GM23338 (cell line): ENCODE data around the gene KCNB1. TPM values are rescaled to one million over a fixed set of nuclear protein-coding genes. Genes with fewer than 3 reads are reported as not detected.

Experiments used
- ATAC-seq: fragments of 200-7000 bp; cut with Tn5 transposase; 3 replicates; pipeline ENCODE4 v1.9.1; 2020
- DNase-seq: peaks from one replicate; pipeline ENCODE4 v3.0.0-alpha.2; 2015; ENCODE audit warnings: low spot score
- H2AFZ ChIP-seq: fragments of 200-600 bp; sonication (generic); 2 replicates; pipeline ENCODE4 v1.8.0; 2016; ENCODE audit warnings: antibody characterized with exemption, mild to moderate bottlenecking, moderate library complexity
- H3F3A ChIP-seq: fragments of 200-600 bp; sonication (generic); replicated peaks from 2 replicates; pipeline ENCODE4 v1.8.0; 2017; ENCODE audit warnings: antibody characterized with exemption, mixed run types, low read depth
- H3K27ac ChIP-seq: fragments of 200-600 bp; sonication (generic); 2 replicates; pipeline ENCODE4 v1.6.1; 2016; ENCODE audit warnings: low read depth
- H3K27me3 ChIP-seq: fragments of 200-600 bp; sonication (generic); 2 replicates; pipeline ENCODE4 v1.8.0; 2016; ENCODE audit warnings: mild to moderate bottlenecking, mixed run types, moderate library complexity; ENCODE audit not compliant: insufficient read depth
- H3K36me3 ChIP-seq: fragments of 200-600 bp; sonication (generic); 2 replicates; pipeline ENCODE4 v1.8.0; 2016; ENCODE audit warnings: mild to moderate bottlenecking; ENCODE audit not compliant: insufficient read depth
- H3K4me1 ChIP-seq: fragments of 200-600 bp; sonication (generic); 2 replicates; pipeline ENCODE4 v1.8.0; 2016; ENCODE audit warnings: mild to moderate bottlenecking, moderate library complexity; ENCODE audit not compliant: insufficient read depth
- H3K4me2 ChIP-seq: fragments of 200-600 bp; sonication (generic); 2 replicates; pipeline ENCODE4 v1.7.1; 2017; ENCODE audit warnings: mixed run types
- H3K4me3 ChIP-seq: fragments of 200-600 bp; sonication (generic); 2 replicates; pipeline ENCODE4 v1.6.1; 2016; ENCODE audit warnings: mixed run types
- H3K79me2 ChIP-seq: fragments of 200-600 bp; sonication (generic); replicated peaks from 2 replicates; pipeline ENCODE4 v1.8.0; 2017; ENCODE audit warnings: mild to moderate bottlenecking; ENCODE audit not compliant: insufficient read depth
- H3K9me2 ChIP-seq: fragments of 200-600 bp; sonication (generic); 2 replicates; pipeline ENCODE4 v1.8.0; 2017; ENCODE audit not compliant: insufficient read depth
- H4K20me1 ChIP-seq: fragments of 200-600 bp; sonication (generic); replicated peaks from 2 replicates; pipeline ENCODE4 v1.8.0; 2017; ENCODE audit warnings: mild to moderate bottlenecking; ENCODE audit not compliant: insufficient read depth
- H3K27ac Mint-ChIP-seq: 2 replicates; pipeline ENCODE4 v1.8.0; 2020; ENCODE audit warnings: inconsistent platforms, mild to moderate bottlenecking, moderate library complexity, mixed read lengths
- H3K27me3 Mint-ChIP-seq: 3 replicates; pipeline ENCODE4 v1.8.0; 2022; ENCODE audit warnings: low read depth, mild to moderate bottlenecking, moderate library complexity, mixed read lengths, inconsistent platforms; ENCODE audit not compliant: insufficient read depth, poor library complexity
- H3K36me3 Mint-ChIP-seq: 3 replicates; pipeline ENCODE4 v1.8.0; 2021; ENCODE audit warnings: low read depth, mild to moderate bottlenecking, inconsistent platforms, moderate library complexity, mixed read lengths
- H3K4me1 Mint-ChIP-seq: 3 replicates; pipeline ENCODE4 v1.8.0; 2020; ENCODE audit warnings: mild to moderate bottlenecking, inconsistent platforms, mixed read lengths
- H3K4me3 Mint-ChIP-seq: 3 replicates; pipeline ENCODE4 v1.8.0; 2021; ENCODE audit warnings: moderate library complexity, mild to moderate bottlenecking, inconsistent platforms, mixed read lengths
- H3K9me3 Mint-ChIP-seq: 3 replicates; pipeline ENCODE4 v1.8.0; 2020; ENCODE audit warnings: moderate library complexity, mild to moderate bottlenecking, inconsistent platforms, mixed read lengths
- CREB1 ChIP-seq: fragments of 250-450 bp; sonication (Bioruptor Pico); IDR thresholded peaks from 2 replicates; pipeline ENCODE4 v1.5.0; 2020; ENCODE audit warnings: low read depth, mild to moderate bottlenecking, moderate library complexity
- EZH2 ChIP-seq: fragments of 200-600 bp; sonication (generic); IDR thresholded peaks from one replicate; pipeline ENCODE4 v1.8.0; 2017; ENCODE audit warnings: antibody characterized with exemption, mild to moderate bottlenecking, low read depth; ENCODE audit not compliant: unreplicated experiment
- EZH2phosphoT487 ChIP-seq: fragments of 200-600 bp; sonication (generic); IDR thresholded peaks from one replicate; pipeline ENCODE4 v1.8.1; 2018; ENCODE audit warnings: antibody characterized with exemption; ENCODE audit not compliant: unreplicated experiment
- JUNB ChIP-seq: IDR thresholded peaks from one replicate; pipeline ENCODE4 v1.6.1; 2016; ENCODE audit warnings: antibody characterized with exemption; ENCODE audit not compliant: unreplicated experiment
- NANOG ChIP-seq: IDR thresholded peaks from 2 replicates; pipeline ENCODE4 v1.6.1; 2016; ENCODE audit warnings: antibody characterized with exemption, borderline replicate concordance
- POLR2AphosphoS5 ChIP-seq: IDR thresholded peaks from 2 replicates; pipeline ENCODE4 v1.6.1; 2016; ENCODE audit warnings: antibody characterized with exemption, low read depth
- STAT1 ChIP-seq: IDR thresholded peaks from one replicate; pipeline ENCODE4 v1.6.1; 2016; ENCODE audit warnings: antibody characterized with exemption; ENCODE audit not compliant: unreplicated experiment
- ZNF114 ChIP-seq: fragments of 250-450 bp; sonication (Bioruptor Pico); IDR thresholded peaks from 2 replicates; pipeline ENCODE4 v1.5.0; 2020; ENCODE audit warnings: mild to moderate bottlenecking, moderate library complexity
- ZNF331 ChIP-seq: fragments of 250-450 bp; sonication (Bioruptor Pico); IDR thresholded peaks from 2 replicates; pipeline ENCODE4 v1.5.0; 2020; ENCODE audit warnings: low read depth, mild to moderate bottlenecking, moderate library complexity
- polyA plus RNA-seq: library from polyadenylated mRNA; unstranded; fragments of >200 nt; fragmentation: Nextera tagmentation; extraction: Ambion mirVana; gene quantifications from 2 replicates; pipeline ENCODE4 v1.2.1, GENCODE V29; 2016
- total RNA-seq: library from RNA; depleted of rRNA; stranded (reverse); fragments of >200 nt; shearing (Covaris generic); gene quantifications from 2 replicates; pipeline ENCODE4 v1.2.3, GENCODE V29; 2014
- TF ChIP-seq, protein P1 (sequence below): IDR thresholded peaks from 2 replicates; pipeline ENCODE4 v1.6.1; 2016; ENCODE audit warnings: antibody characterized with exemption
- TF ChIP-seq, protein P2 (sequence below), 2 experiments: fragments of 200-600 bp in 1 of 2; sonication (generic) in 1 of 2; conservative IDR thresholded peaks; 2 replicates each; pipeline versions ENCODE4 v1.5.1 to v1.6.1; 2016 to 2017; ENCODE audit warnings: antibody characterized with exemption in 2 of 2, low read depth in 2 of 2, mild to moderate bottlenecking in 2 of 2, moderate library complexity in 1 of 2
- TF ChIP-seq, protein P3 (sequence below): IDR thresholded peaks from one replicate; pipeline ENCODE4 v1.6.1; 2018; ENCODE audit warnings: antibody characterized with exemption; ENCODE audit not compliant: unreplicated experiment
- TF ChIP-seq, protein P4 (sequence below): fragments of 250-450 bp; sonication (Bioruptor Pico); IDR thresholded peaks from 2 replicates; pipeline ENCODE4 v1.5.0; 2020; ENCODE audit warnings: mild to moderate bottlenecking, moderate library complexity

The KCNB1 gene
- total and polyA plus RNA-seq, 2 experiments from 2014 or later = 0.28 to 0.29 TPM

DNA sequence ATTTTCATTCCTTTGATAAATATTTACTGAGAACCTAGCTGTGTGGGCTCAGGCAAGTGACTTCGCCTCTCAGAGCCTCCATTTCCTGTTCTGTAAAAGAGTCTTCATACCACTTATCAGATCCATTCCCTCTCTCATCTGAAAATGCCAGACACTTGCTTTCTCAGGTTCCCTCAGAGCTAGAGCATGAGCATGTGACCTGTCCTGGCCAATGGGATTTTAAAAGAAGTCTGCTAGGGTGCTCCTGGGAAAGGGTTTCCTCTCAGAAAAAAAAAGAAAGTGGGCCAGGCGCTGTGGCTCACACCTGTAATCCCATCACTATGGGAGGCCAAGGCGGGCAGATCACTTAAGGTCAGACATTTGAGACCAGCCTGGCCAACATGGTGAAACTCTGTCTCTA, 5.3 kb downstream of the KCNB1 start:
- TF ChIP-seq EZH2 (no peak), STAT1 (no peak), ZNF331 (CRISPR knock-in tag) (no peak), ZNF114 (no peak), NANOG (no peak), JUNB (no peak), CREB1 (CRISPR knock-in tag) (no peak), EZH2phosphoT487 (no peak), POLR2AphosphoS5 (no peak)
- TF ChIP-seq, protein P1, sequence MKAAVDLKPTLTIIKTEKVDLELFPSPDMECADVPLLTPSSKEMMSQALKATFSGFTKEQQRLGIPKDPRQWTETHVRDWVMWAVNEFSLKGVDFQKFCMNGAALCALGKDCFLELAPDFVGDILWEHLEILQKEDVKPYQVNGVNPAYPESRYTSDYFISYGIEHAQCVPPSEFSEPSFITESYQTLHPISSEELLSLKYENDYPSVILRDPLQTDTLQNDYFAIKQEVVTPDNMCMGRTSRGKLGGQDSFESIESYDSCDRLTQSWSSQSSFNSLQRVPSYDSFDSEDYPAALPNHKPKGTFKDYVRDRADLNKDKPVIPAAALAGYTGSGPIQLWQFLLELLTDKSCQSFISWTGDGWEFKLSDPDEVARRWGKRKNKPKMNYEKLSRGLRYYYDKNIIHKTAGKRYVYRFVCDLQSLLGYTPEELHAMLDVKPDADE = no peak
- TF ChIP-seq, protein P2, sequence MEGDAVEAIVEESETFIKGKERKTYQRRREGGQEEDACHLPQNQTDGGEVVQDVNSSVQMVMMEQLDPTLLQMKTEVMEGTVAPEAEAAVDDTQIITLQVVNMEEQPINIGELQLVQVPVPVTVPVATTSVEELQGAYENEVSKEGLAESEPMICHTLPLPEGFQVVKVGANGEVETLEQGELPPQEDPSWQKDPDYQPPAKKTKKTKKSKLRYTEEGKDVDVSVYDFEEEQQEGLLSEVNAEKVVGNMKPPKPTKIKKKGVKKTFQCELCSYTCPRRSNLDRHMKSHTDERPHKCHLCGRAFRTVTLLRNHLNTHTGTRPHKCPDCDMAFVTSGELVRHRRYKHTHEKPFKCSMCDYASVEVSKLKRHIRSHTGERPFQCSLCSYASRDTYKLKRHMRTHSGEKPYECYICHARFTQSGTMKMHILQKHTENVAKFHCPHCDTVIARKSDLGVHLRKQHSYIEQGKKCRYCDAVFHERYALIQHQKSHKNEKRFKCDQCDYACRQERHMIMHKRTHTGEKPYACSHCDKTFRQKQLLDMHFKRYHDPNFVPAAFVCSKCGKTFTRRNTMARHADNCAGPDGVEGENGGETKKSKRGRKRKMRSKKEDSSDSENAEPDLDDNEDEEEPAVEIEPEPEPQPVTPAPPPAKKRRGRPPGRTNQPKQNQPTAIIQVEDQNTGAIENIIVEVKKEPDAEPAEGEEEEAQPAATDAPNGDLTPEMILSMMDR (conservative IDR thresholded peaks at IDR 0.05; ENCODE audit: low read depth in 2 of 2) = no peak
- TF ChIP-seq, protein P3, sequence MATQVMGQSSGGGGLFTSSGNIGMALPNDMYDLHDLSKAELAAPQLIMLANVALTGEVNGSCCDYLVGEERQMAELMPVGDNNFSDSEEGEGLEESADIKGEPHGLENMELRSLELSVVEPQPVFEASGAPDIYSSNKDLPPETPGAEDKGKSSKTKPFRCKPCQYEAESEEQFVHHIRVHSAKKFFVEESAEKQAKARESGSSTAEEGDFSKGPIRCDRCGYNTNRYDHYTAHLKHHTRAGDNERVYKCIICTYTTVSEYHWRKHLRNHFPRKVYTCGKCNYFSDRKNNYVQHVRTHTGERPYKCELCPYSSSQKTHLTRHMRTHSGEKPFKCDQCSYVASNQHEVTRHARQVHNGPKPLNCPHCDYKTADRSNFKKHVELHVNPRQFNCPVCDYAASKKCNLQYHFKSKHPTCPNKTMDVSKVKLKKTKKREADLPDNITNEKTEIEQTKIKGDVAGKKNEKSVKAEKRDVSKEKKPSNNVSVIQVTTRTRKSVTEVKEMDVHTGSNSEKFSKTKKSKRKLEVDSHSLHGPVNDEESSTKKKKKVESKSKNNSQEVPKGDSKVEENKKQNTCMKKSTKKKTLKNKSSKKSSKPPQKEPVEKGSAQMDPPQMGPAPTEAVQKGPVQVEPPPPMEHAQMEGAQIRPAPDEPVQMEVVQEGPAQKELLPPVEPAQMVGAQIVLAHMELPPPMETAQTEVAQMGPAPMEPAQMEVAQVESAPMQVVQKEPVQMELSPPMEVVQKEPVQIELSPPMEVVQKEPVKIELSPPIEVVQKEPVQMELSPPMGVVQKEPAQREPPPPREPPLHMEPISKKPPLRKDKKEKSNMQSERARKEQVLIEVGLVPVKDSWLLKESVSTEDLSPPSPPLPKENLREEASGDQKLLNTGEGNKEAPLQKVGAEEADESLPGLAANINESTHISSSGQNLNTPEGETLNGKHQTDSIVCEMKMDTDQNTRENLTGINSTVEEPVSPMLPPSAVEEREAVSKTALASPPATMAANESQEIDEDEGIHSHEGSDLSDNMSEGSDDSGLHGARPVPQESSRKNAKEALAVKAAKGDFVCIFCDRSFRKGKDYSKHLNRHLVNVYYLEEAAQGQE = no peak
- TF ChIP-seq, protein P4, sequence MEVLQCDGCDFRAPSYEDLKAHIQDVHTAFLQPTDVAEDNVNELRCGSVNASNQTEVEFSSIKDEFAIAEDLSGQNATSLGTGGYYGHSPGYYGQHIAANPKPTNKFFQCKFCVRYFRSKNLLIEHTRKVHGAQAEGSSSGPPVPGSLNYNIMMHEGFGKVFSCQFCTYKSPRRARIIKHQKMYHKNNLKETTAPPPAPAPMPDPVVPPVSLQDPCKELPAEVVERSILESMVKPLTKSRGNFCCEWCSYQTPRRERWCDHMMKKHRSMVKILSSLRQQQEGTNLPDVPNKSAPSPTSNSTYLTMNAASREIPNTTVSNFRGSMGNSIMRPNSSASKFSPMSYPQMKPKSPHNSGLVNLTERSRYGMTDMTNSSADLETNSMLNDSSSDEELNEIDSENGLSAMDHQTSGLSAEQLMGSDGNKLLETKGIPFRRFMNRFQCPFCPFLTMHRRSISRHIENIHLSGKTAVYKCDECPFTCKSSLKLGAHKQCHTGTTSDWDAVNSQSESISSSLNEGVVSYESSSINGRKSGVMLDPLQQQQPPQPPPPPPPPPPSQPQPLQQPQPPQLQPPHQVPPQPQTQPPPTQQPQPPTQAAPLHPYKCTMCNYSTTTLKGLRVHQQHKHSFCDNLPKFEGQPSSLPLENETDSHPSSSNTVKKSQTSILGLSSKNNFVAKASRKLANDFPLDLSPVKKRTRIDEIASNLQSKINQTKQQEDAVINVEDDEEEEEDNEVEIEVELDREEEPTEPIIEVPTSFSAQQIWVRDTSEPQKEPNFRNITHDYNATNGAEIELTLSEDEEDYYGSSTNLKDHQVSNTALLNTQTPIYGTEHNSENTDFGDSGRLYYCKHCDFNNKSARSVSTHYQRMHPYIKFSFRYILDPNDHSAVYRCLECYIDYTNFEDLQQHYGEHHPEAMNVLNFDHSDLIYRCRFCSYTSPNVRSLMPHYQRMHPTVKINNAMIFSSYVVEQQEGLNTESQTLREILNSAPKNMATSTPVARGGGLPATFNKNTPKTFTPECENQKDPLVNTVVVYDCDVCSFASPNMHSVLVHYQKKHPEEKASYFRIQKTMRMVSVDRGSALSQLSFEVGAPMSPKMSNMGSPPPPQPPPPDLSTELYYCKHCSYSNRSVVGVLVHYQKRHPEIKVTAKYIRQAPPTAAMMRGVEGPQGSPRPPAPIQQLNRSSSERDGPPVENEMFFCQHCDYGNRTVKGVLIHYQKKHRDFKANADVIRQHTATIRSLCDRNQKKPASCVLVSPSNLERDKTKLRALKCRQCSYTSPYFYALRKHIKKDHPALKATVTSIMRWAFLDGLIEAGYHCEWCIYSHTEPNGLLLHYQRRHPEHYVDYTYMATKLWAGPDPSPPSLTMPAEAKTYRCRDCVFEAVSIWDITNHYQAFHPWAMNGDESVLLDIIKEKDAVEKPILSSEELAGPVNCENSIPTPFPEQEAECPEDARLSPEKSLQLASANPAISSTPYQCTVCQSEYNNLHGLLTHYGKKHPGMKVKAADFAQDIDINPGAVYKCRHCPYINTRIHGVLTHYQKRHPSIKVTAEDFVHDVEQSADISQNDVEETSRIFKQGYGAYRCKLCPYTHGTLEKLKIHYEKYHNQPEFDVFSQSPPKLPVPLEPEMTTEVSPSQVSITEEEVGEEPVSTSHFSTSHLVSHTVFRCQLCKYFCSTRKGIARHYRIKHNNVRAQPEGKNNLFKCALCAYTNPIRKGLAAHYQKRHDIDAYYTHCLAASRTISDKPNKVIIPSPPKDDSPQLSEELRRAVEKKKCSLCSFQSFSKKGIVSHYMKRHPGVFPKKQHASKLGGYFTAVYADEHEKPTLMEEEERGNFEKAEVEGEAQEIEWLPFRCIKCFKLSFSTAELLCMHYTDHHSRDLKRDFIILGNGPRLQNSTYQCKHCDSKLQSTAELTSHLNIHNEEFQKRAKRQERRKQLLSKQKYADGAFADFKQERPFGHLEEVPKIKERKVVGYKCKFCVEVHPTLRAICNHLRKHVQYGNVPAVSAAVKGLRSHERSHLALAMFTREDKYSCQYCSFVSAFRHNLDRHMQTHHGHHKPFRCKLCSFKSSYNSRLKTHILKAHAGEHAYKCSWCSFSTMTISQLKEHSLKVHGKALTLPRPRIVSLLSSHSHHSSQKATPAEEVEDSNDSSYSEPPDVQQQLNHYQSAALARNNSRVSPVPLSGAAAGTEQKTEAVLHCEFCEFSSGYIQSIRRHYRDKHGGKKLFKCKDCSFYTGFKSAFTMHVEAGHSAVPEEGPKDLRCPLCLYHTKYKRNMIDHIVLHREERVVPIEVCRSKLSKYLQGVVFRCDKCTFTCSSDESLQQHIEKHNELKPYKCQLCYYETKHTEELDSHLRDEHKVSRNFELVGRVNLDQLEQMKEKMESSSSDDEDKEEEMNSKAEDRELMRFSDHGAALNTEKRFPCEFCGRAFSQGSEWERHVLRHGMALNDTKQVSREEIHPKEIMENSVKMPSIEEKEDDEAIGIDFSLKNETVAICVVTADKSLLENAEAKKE (CRISPR knock-in tag) = no peak
- Histone ChIP-seq H3F3A (no peaks in the 10 kb centered on the region), H3K9me2 (no peaks in the 10 kb centered on the region), H4K20me1 (no peaks in the 10 kb centered on the region; the same call in 1 of the 2 replicates), H2AFZ (no peak overlapping the region), H3K4me2 (no peak overlapping the region), H3K4me3 (no peak overlapping the region), H3K27me3 (peaks cover 10% of the 10 kb centered on the region), H3K4me1 (no peaks in the 10 kb centered on the region), H3K79me2 (no peaks in the 10 kb centered on the region), H3K27ac (no peak overlapping the region), H3K36me3 (no peaks in the 10 kb centered on the region)
- peak; percentile 30 for DNase-seq
- no peak for ATAC-seq
- Mint-ChIP-seq H3K27ac (no peak overlapping the region), H3K4me1 (peaks cover 11% of the 10 kb centered on the region), H3K4me3 (no peak overlapping the region; the same call in 2 of the 3 replicates), H3K36me3 (peaks cover 5% of the 10 kb centered on the region; the same call in 1 of the 3 replicates), H3K27me3 (peaks cover 14% of the 10 kb centered on the region), H3K9me3 (no peaks in the 10 kb centered on the region)
